ENCODE measurements around the gene ASB10. TPM values are rescaled to one million over a fixed set of nuclear protein-coding genes. Genes with fewer than 3 reads are reported as not detected.

Gene ASB10
- polyA plus RNA-seq, 3 donors, result not detected

- Histone ChIP-seq H3K4me2 (replicated peaks; ENCODE audit: extremely low read depth, low read length, poor library complexity, severe bottlenecking) (no peak overlapping the region), H3K4me1 (ENCODE audit: control insufficient read depth in 1 of 2, insufficient read depth in 2 of 2, low read length in 2 of 2) (no peaks in the 10 kb centered on the region), H3K79me2 (ENCODE audit: insufficient read depth, low read length) (no peaks in the 10 kb centered on the region), H3K27me3 (ENCODE audit: control insufficient read depth in 2 of 2, insufficient read depth in 2 of 2, low read length in 2 of 2) (peaks cover under 1 to 36% of the 10 kb centered on the region in 2 donors), H3K4me3 (replicated peaks in 1 of 3; ENCODE audit: low read depth in 2 of 3, low read length in 3 of 3) (no peak overlapping the region), H3K9me3 (replicated peaks in 1 of 2; ENCODE audit: control insufficient read depth in 1 of 2, insufficient read depth in 1 of 2, low read length in 2 of 2) (peaks cover 4 to 18% of the 10 kb centered on the region in 2 donors), H3K27ac (ENCODE audit: low read depth in 1 of 2, low read length in 2 of 2) (no peak overlapping the region), H3K9ac (ENCODE audit: insufficient read depth, low read length, poor library complexity, severe bottlenecking) (no peak overlapping the region), H2AFZ (ENCODE audit: insufficient read depth, low read depth, low read length, poor library complexity, severe bottlenecking) (no peak overlapping the region), H4K20me1 (ENCODE audit: insufficient read depth, low read length) (no peaks in the 10 kb centered on the region), H3K36me3 (replicated peaks in 1 of 2; ENCODE audit: control insufficient read depth in 1 of 2, insufficient read depth in 2 of 2, low read length in 2 of 2) (no peaks in the 10 kb centered on the region)
- peaks cover 32 to 61% (median 32%) of the 10 kb centered on the region in 3 donors for H3K27me3 Mint-ChIP-seq (ENCODE audit: low read depth in 3 of 3)
- intact Hi-C loops (cut with micrococcal nuclease), result no loop called here
- no peak overlapping the region for H3K4me3 Mint-ChIP-seq
- no peak for TF ChIP-seq CTCF (IDR thresholded peaks at IDR 0.05)
- WGBS (ENCODE audit: insufficient coverage), result 63% methylated on average over 16 of the region's 16 CpGs
- no peaks in the 10 kb centered on the region for H3K36me3 Mint-ChIP-seq
- peaks cover 4% of the 10 kb centered on the region for H3K4me1 Mint-ChIP-seq
- H3K9me3 Mint-ChIP-seq, result peaks cover 12 to 28% (median 18%) of the 10 kb centered on the region in 7 donors
- H3K27ac Mint-ChIP-seq, result peak overlapping the region in 1 of 7 donors; percentile 20
- no peak for DNase-seq
Observed at GRCh38 chr7:151175047-151175792, 11.8 kb downstream of the ASB10 start.

- Histone ChIP-seq H2AFZ (ENCODE audit: insufficient read depth, low read depth, low read length, poor library complexity, severe bottlenecking) (no peak overlapping the region), H4K20me1 (ENCODE audit: insufficient read depth, low read length) (no peaks in the 10 kb centered on the region), H3K9me3 (replicated peaks in 1 of 2; ENCODE audit: control insufficient read depth in 1 of 2, insufficient read depth in 1 of 2, low read length in 2 of 2) (peaks cover 4 to 18% of the 10 kb centered on the region in 2 donors), H3K36me3 (replicated peaks in 1 of 2; ENCODE audit: control insufficient read depth in 1 of 2, insufficient read depth in 2 of 2, low read length in 2 of 2) (no peaks in the 10 kb centered on the region), H3K79me2 (ENCODE audit: insufficient read depth, low read length) (no peaks in the 10 kb centered on the region), H3K4me2 (replicated peaks; ENCODE audit: extremely low read depth, low read length, poor library complexity, severe bottlenecking) (no peak overlapping the region), H3K9ac (ENCODE audit: insufficient read depth, low read length, poor library complexity, severe bottlenecking) (no peak overlapping the region), H3K27me3 (ENCODE audit: control insufficient read depth in 2 of 2, insufficient read depth in 2 of 2, low read length in 2 of 2) (peaks cover 7 to 44% of the 10 kb centered on the region in 2 donors), H3K27ac (ENCODE audit: low read depth in 1 of 2, low read length in 2 of 2) (no peak overlapping the region), H3K4me1 (ENCODE audit: control insufficient read depth in 1 of 2, insufficient read depth in 2 of 2, low read length in 2 of 2) (no peaks in the 10 kb centered on the region), H3K4me3 (replicated peaks in 1 of 3; ENCODE audit: low read depth in 2 of 3, low read length in 3 of 3) (no peak overlapping the region)
- no peak for TF ChIP-seq CTCF (IDR thresholded peaks at IDR 0.05)
- DNase-seq, result peak in 1 of 3 donors; percentile 33
- Mint-ChIP-seq H3K4me1 (peaks cover 4% of the 10 kb centered on the region), H3K9me3 (peaks cover 12 to 28% (median 19%) of the 10 kb centered on the region in 7 donors), H3K27me3 (ENCODE audit: low read depth in 3 of 3) (peaks cover 39 to 69% (median 40%) of the 10 kb centered on the region in 3 donors), H3K36me3 (no peaks in the 10 kb centered on the region), H3K4me3 (no peak overlapping the region), H3K27ac (peak overlapping the region in 1 of 7 donors; percentile 46)
- WGBS (ENCODE audit: insufficient coverage), result 61% methylated on average over 71 of the region's 77 CpGs
- intact Hi-C loops (cut with micrococcal nuclease), result loop anchor here in 1 of 2 donors (5.0 kb wide), 1 partner anchor 52 kb away; no protein-coding TSS in a partner anchor
Observed at GRCh38 chr7:151174246-151175046, 12.6 kb downstream of the ASB10 start.

All from CD14-positive monocyte (primary cell).